ENCODE measurements around the gene OPTN. TPM values are rescaled to one million over a fixed set of nuclear protein-coding genes. Genes with fewer than 3 reads are reported as not detected.

The OPTN gene
- total and polyA plus RNA-seq, 10 of the 15 experiments (the other 5 are each of a cell fraction or from before 2014, with no cell fraction given), result 15.2 to 42.4 (median 25.5) TPM

GRCh38 chr10:13140627-13141190, 40.7 kb downstream of the OPTN start:
- Histone ChIP-seq H3K27me3 (replicated peaks in 1 of 2; ENCODE audit: control insufficient read depth in 2 of 2, insufficient read depth in 2 of 2, low read length in 1 of 2) (no peaks in the 10 kb centered on the region), H3K4me3 (no peak overlapping the region), H3K4me1 (ENCODE audit: control insufficient read depth, insufficient read depth, low read length) (no peaks in the 10 kb centered on the region), H2AFZ (ENCODE audit: control insufficient read depth, low read depth, low read length) (no peak overlapping the region), H3K79me2 (ENCODE audit: control insufficient read depth, insufficient read depth, low read length) (no peaks in the 10 kb centered on the region), H4K20me1 (ENCODE audit: control insufficient read depth, insufficient read depth) (no peaks in the 10 kb centered on the region), H3K9ac (ENCODE audit: control insufficient read depth, insufficient read depth, low read length) (no peak overlapping the region), H3K4me2 (ENCODE audit: control insufficient read depth, insufficient read depth) (no peak overlapping the region), H3K27ac (ENCODE audit: control insufficient read depth, insufficient read depth) (no peak overlapping the region), H3K36me3 (ENCODE audit: control insufficient read depth in 2 of 2, insufficient read depth in 2 of 2, low read length in 1 of 2) (peaks cover 0 to 4% of the 10 kb centered on the region in 2 experiments; a peak in 2 of 4 replicates), H3K9me3 (replicated peaks; ENCODE audit: control insufficient read depth, insufficient read depth, low read length) (no peaks in the 10 kb centered on the region)
- ChIA-PET RAD21 (ENCODE audit: unreplicated experiment) (no interaction called here), CTCF (no interaction called here), SMC1A (ENCODE audit: uncharacterized antibody, unreplicated experiment) (no interaction called here), POLR2A (no interaction called here)
- FAIRE-seq (no peak), ATAC-seq (no peak), DNase-seq (ENCODE audit: low read depth, low spot score) (no peak)
- intact Hi-C loops (cut with micrococcal nuclease; ENCODE audit: unreplicated experiment) (no loop called here), in situ Hi-C loops (cut with MboI) (no loop called here)
- no TSS peak for BruUV-seq (replicated peaks)
- WGBS (ENCODE audit: insufficient coverage, insufficient replicate concordance, low lambda C conversion rate, missing lambda C conversion rate), result 71% methylated on average over 4 of the region's 4 CpGs
- TF ChIP-seq ZBTB11 (CRISPR knock-in tag; IDR thresholded peaks at IDR 0.05) (no peak), MYB (IDR thresholded peaks at IDR 0.05; ENCODE audit: borderline replicate concordance, low read depth, low read length) (no peak), SPI1 (IDR thresholded peaks at IDR 0.05; ENCODE audit: borderline replicate concordance, insufficient read depth, low read depth, low read length) (no peak), ZNF217 (IDR thresholded peaks at IDR 0.05) (no peak), YBX1 (IDR thresholded peaks at IDR 0.05) (no peak), JUNB (IDR thresholded peaks at IDR 0.05) (no peak), GATAD2B (conservative IDR thresholded peaks at IDR 0.05; ENCODE audit: low read depth) (no peak), MTA2 (IDR thresholded peaks at IDR 0.05; ENCODE audit: low read depth) (no peak), RAD21 (IDR thresholded peaks at IDR 0.05; ENCODE audit: insufficient read depth, low read depth, low read length) (no peak), SMAD1 (IDR thresholded peaks at IDR 0.05; ENCODE audit: low read depth, partially characterized antibody) (no peak), IRF3 (IDR thresholded peaks at IDR 0.05) (no peak), ZNF592 (IDR thresholded peaks at IDR 0.05) (no peak)
- TF ChIP-seq, protein P1, sequence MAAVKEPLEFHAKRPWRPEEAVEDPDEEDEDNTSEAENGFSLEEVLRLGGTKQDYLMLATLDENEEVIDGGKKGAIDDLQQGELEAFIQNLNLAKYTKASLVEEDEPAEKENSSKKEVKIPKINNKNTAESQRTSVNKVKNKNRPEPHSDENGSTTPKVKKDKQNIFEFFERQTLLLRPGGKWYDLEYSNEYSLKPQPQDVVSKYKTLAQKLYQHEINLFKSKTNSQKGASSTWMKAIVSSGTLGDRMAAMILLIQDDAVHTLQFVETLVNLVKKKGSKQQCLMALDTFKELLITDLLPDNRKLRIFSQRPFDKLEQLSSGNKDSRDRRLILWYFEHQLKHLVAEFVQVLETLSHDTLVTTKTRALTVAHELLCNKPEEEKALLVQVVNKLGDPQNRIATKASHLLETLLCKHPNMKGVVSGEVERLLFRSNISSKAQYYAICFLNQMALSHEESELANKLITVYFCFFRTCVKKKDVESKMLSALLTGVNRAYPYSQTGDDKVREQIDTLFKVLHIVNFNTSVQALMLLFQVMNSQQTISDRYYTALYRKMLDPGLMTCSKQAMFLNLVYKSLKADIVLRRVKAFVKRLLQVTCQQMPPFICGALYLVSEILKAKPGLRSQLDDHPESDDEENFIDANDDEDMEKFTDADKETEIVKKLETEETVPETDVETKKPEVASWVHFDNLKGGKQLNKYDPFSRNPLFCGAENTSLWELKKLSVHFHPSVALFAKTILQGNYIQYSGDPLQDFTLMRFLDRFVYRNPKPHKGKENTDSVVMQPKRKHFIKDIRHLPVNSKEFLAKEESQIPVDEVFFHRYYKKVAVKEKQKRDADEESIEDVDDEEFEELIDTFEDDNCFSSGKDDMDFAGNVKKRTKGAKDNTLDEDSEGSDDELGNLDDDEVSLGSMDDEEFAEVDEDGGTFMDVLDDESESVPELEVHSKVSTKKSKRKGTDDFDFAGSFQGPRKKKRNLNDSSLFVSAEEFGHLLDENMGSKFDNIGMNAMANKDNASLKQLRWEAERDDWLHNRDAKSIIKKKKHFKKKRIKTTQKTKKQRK (IDR thresholded peaks at IDR 0.05; ENCODE audit: low read depth, low read length), result no peak
